ENCODE measurements around the gene MYL7. TPM values are rescaled to one million over a fixed set of nuclear protein-coding genes. Genes with fewer than 3 reads are reported as not detected.
"Not testable (repeated sequence)": the region's sequence is repeated elsewhere in the genome, so short reads cannot be mapped to it uniquely, and the experiment has no call there.

MYL7 gene
- polyA plus RNA-seq, 3 donors = not detected

- Histone ChIP-seq H3K27me3 (ENCODE audit: control insufficient read depth in 2 of 2, insufficient read depth in 2 of 2, low read length in 2 of 2) (no peaks in the 10 kb centered on the region), H3K4me2 (replicated peaks; ENCODE audit: extremely low read depth, low read length, poor library complexity, severe bottlenecking) (no peak overlapping the region), H2AFZ (ENCODE audit: insufficient read depth, low read depth, low read length, poor library complexity, severe bottlenecking) (no peak overlapping the region), H3K4me3 (replicated peaks in 1 of 3; ENCODE audit: low read depth in 2 of 3, low read length in 3 of 3) (no peak overlapping the region), H3K36me3 (replicated peaks in 1 of 2; ENCODE audit: control insufficient read depth in 1 of 2, insufficient read depth in 2 of 2, low read length in 2 of 2) (no peaks in the 10 kb centered on the region), H3K9ac (ENCODE audit: insufficient read depth, low read length, poor library complexity, severe bottlenecking) (no peak overlapping the region), H4K20me1 (ENCODE audit: insufficient read depth, low read length) (no peaks in the 10 kb centered on the region), H3K27ac (ENCODE audit: low read depth in 1 of 2, low read length in 2 of 2) (no peak overlapping the region), H3K4me1 (ENCODE audit: control insufficient read depth in 1 of 2, insufficient read depth in 2 of 2, low read length in 2 of 2) (no peaks in the 10 kb centered on the region), H3K9me3 (replicated peaks in 1 of 2; ENCODE audit: control insufficient read depth in 1 of 2, insufficient read depth in 1 of 2, low read length in 2 of 2) (peaks cover 0 to 12% of the 10 kb centered on the region in 2 donors), H3K79me2 (ENCODE audit: insufficient read depth, low read length) (no peaks in the 10 kb centered on the region)
- WGBS (ENCODE audit: insufficient coverage) = 96% methylated on average over 2 of the region's 3 CpGs
- H3K4me3 Mint-ChIP-seq = no peak overlapping the region
- no peaks in the 10 kb centered on the region for H3K4me1 Mint-ChIP-seq
- peaks cover 5 to 11% (median 8%) of the 10 kb centered on the region in 7 donors for H3K9me3 Mint-ChIP-seq
- peaks cover 3 to 4% (median 4%) of the 10 kb centered on the region in 3 donors for H3K27me3 Mint-ChIP-seq (ENCODE audit: low read depth in 3 of 3)
- no peak for DNase-seq
- no peaks in the 10 kb centered on the region for H3K36me3 Mint-ChIP-seq
- peak overlapping the region in 1 of 7 donors; percentile 34 for H3K27ac Mint-ChIP-seq
- intact Hi-C loops (cut with micrococcal nuclease) = no loop called here
- no peak for TF ChIP-seq CTCF (IDR thresholded peaks at IDR 0.05)
Observed at GRCh38 chr7:44175730-44176129, 34.6 kb upstream of the MYL7 start.

- H3K9ac ChIP-seq (ENCODE audit: insufficient read depth, low read length, poor library complexity, severe bottlenecking); H2AFZ ChIP-seq (ENCODE audit: insufficient read depth, low read depth, low read length, poor library complexity, severe bottlenecking); H3K36me3 Mint-ChIP-seq; H3K4me1 Mint-ChIP-seq; DNase-seq; H3K4me2 ChIP-seq (replicated peaks; ENCODE audit: extremely low read depth, low read length, poor library complexity, severe bottlenecking); H3K27me3 ChIP-seq (ENCODE audit: control insufficient read depth in 2 of 2, insufficient read depth in 2 of 2, low read length in 2 of 2); H3K27me3 Mint-ChIP-seq (ENCODE audit: low read depth in 3 of 3); H3K4me1 ChIP-seq (ENCODE audit: control insufficient read depth in 1 of 2, insufficient read depth in 2 of 2, low read length in 2 of 2); H3K4me3 ChIP-seq (replicated peaks in 1 of 3; ENCODE audit: low read depth in 2 of 3, low read length in 3 of 3); H3K27ac ChIP-seq (ENCODE audit: low read depth in 1 of 2, low read length in 2 of 2); H3K36me3 ChIP-seq (replicated peaks in 1 of 2; ENCODE audit: control insufficient read depth in 1 of 2, insufficient read depth in 2 of 2, low read length in 2 of 2); H4K20me1 ChIP-seq (ENCODE audit: insufficient read depth, low read length); H3K79me2 ChIP-seq (ENCODE audit: insufficient read depth, low read length); intact Hi-C loops (cut with micrococcal nuclease): not testable (repeated sequence)
- H3K9me3 Mint-ChIP-seq = peaks cover 5 to 11% (median 8%) of the 10 kb centered on the region in 7 donors
- peak overlapping the region; percentile 14 to 37 for H3K4me3 Mint-ChIP-seq
- peaks cover 0 to 12% of the 10 kb centered on the region in 2 donors for H3K9me3 ChIP-seq (replicated peaks in 1 of 2; ENCODE audit: control insufficient read depth in 1 of 2, insufficient read depth in 1 of 2, low read length in 2 of 2)
- peak overlapping the region in 4 of 7 donors; percentile 13 to 73 (median 62) for H3K27ac Mint-ChIP-seq
- WGBS (ENCODE audit: insufficient coverage) = 80% methylated on average over 1 of the region's 1 CpG
Observed at GRCh38 chr7:44174694-44174948, 33.5 kb upstream of the MYL7 start.
